A673 (cell line): ENCODE measurements around the gene HVCN1.

Experiments used
- CTCF ChIP-seq: fragments of 300-800, 200-600 bp; sonication (generic); conservative IDR thresholded peaks from 2 replicates; pipeline ENCODE4 v1.5.1; 2017; ENCODE audit warnings: low read depth, mild to moderate bottlenecking, antibody characterized with exemption, low read length, moderate library complexity, mixed read lengths
- EZH2 ChIP-seq: fragments of 200-600 bp; sonication (generic); IDR thresholded peaks from 2 replicates; pipeline ENCODE4 v1.6.1; 2017; ENCODE audit warnings: borderline replicate concordance, low read depth, mild to moderate bottlenecking, mixed read lengths, antibody characterized with exemption, low read length; ENCODE audit not compliant: poor library complexity, severe bottlenecking

GRCh38 chr12:110702081-110702480, 13.2 kb upstream of the HVCN1 start:
- TF ChIP-seq CTCF (no peak), EZH2 (no peak)
